ENCODE measurements around the gene ZNF365.

The ZNF365 gene

GRCh38 chr10:62393237-62393636 lies 19.1 kb downstream of the ZNF365 start:
- ATAC-seq = no peak
- TF ChIP-seq ZFP30 (CRISPR knock-in tag; IDR thresholded peaks at IDR 0.05) (no peak), RARB (CRISPR knock-in tag; IDR thresholded peaks at IDR 0.05) (no peak), ZC3H10 (CRISPR knock-in tag; IDR thresholded peaks at IDR 0.05) (no peak), BACH2 (CRISPR knock-in tag; IDR thresholded peaks at IDR 0.05; ENCODE audit: borderline replicate concordance) (no peak), ZFP3 (CRISPR knock-in tag; IDR thresholded peaks at IDR 0.05) (no peak), ESRRG (CRISPR knock-in tag; IDR thresholded peaks at IDR 0.05) (no peak), SNAI2 (CRISPR knock-in tag; IDR thresholded peaks at IDR 0.05) (no peak), ARNTL (CRISPR knock-in tag; IDR thresholded peaks at IDR 0.05; ENCODE audit: borderline replicate concordance, low read depth) (no peak)
- TF ChIP-seq, protein P1, sequence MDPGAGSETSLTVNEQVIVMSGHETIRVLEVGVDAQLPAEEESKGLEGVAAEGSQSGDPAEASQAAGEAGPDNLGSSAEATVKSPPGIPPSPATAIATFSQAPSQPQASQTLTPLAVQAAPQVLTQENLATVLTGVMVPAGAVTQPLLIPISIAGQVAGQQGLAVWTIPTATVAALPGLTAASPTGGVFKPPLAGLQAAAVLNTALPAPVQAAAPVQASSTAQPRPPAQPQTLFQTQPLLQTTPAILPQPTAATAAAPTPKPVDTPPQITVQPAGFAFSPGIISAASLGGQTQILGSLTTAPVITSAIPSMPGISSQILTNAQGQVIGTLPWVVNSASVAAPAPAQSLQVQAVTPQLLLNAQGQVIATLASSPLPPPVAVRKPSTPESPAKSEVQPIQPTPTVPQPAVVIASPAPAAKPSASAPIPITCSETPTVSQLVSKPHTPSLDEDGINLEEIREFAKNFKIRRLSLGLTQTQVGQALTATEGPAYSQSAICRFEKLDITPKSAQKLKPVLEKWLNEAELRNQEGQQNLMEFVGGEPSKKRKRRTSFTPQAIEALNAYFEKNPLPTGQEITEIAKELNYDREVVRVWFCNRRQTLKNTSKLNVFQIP (CRISPR knock-in tag; IDR thresholded peaks at IDR 0.05; ENCODE audit: borderline replicate concordance, low read depth) = no peak

- no peak for TF ChIP-seq TCF4 (CRISPR knock-in tag; IDR thresholded peaks at IDR 0.05; ENCODE audit: borderline replicate concordance)
- TF ChIP-seq ISL1 (CRISPR knock-in tag; IDR thresholded peaks at IDR 0.05) = no peak
- TF ChIP-seq, protein P1 (CRISPR knock-in tag; IDR thresholded peaks at IDR 0.05; ENCODE audit: borderline replicate concordance, low read depth) = no peak
- no peak for TF ChIP-seq TSHZ2 (CRISPR knock-in tag; IDR thresholded peaks at IDR 0.05)
- TF ChIP-seq ZFP30 (CRISPR knock-in tag; IDR thresholded peaks at IDR 0.05) = no peak
- TF ChIP-seq SNAI2 (CRISPR knock-in tag; IDR thresholded peaks at IDR 0.05) = no peak
- no peak for TF ChIP-seq CREB5 (CRISPR knock-in tag; IDR thresholded peaks at IDR 0.05; ENCODE audit: low read depth)
- TF ChIP-seq PATZ1 (CRISPR knock-in tag; IDR thresholded peaks at IDR 0.05; ENCODE audit: borderline replicate concordance) = no peak
- no peak for TF ChIP-seq ZNF70 (CRISPR knock-in tag; IDR thresholded peaks at IDR 0.05)
- no peak for TF ChIP-seq CSRNP3 (CRISPR knock-in tag; IDR thresholded peaks at IDR 0.05)
- TF ChIP-seq ZFP3 (CRISPR knock-in tag; IDR thresholded peaks at IDR 0.05) = no peak
- no peak for ATAC-seq
These were observed 20.4 kb downstream of the ZNF365 start for GRCh38 chr10:62394556-62395018.

- TF ChIP-seq ZNF565 (CRISPR knock-in tag; conservative IDR thresholded peaks at IDR 0.05; ENCODE audit: low read depth) (no peak), CREB5 (CRISPR knock-in tag; IDR thresholded peaks at IDR 0.05; ENCODE audit: low read depth) (no peak), CSRNP3 (CRISPR knock-in tag; IDR thresholded peaks at IDR 0.05) (no peak), ZC3H10 (CRISPR knock-in tag; IDR thresholded peaks at IDR 0.05) (no peak), RARB (CRISPR knock-in tag; IDR thresholded peaks at IDR 0.05) (no peak), TOX (CRISPR knock-in tag; IDR thresholded peaks at IDR 0.05; ENCODE audit: borderline replicate concordance) (no peak), CSDC2 (CRISPR knock-in tag; IDR thresholded peaks at IDR 0.05) (no peak), BACH2 (CRISPR knock-in tag; IDR thresholded peaks at IDR 0.05; ENCODE audit: borderline replicate concordance) (no peak)
- no peak for ATAC-seq
These were observed 21.7 kb downstream of the ZNF365 start for GRCh38 chr10:62395892-62396291.
